A172 (cell line): ENCODE data around the gene DMRTA1. TPM values are rescaled to one million over a fixed set of nuclear protein-coding genes. Genes with fewer than 3 reads are reported as not detected.
"Not testable (repeated sequence)": the region's sequence is repeated elsewhere in the genome, so short reads cannot be mapped to it uniquely, and the experiment has no call there.

Experiments
- DNase-seq: peaks from one replicate; pipeline ENCODE4 v3.0.0-alpha.2; 2015; ENCODE audit warnings: low spot score
- total RNA-seq: library from RNA; depleted of rRNA; stranded (reverse); fragments of >200 nt; shearing (Covaris generic); gene quantifications from 2 replicates; pipeline ENCODE4 v1.2.3, GENCODE V29; 2014

DMRTA1 gene
- total RNA-seq, 1 experiment from 2014 or later: 0.88 TPM

- DNase-seq: no peak
These were observed 16.6 kb downstream of the DMRTA1 start for GRCh38 chr9:22463205-22463604.

- peak; percentile 37 for DNase-seq
These were observed 23.4 kb downstream of the DMRTA1 start for GRCh38 chr9:22469928-22470544.

GRCh38 chr9:22481566-22481965 is 34.9 kb downstream of the DMRTA1 start:
- DNase-seq: no peak

- DNase-seq: no peak
These were observed 37.0 kb downstream of the DMRTA1 start for GRCh38 chr9:22483528-22484070.

- not testable (repeated sequence) for DNase-seq
These were observed 49.6 kb downstream of the DMRTA1 start for GRCh38 chr9:22496197-22496596.
